Activated naive CD8-positive, alpha-beta T cell treated with anti-CD3 and anti-CD28 coated beads, Interleukin-2, amount 10 ng/mL, durations not matched to agents 7 days and 5 days (primary cell): ENCODE data around the gene SLC35E4. TPM values are rescaled to one million over a fixed set of nuclear protein-coding genes. Genes with fewer than 3 reads are reported as not detected.
"Not testable (repeated sequence)": the region's sequence is repeated elsewhere in the genome, so short reads cannot be mapped to it uniquely, and the experiment has no call there.

Experiments
- ATAC-seq: fragments of 150-1000 bp; cut with Tn5 transposase; one replicate; pipeline ENCODE4 v1.10.0; 2021; ENCODE audit warnings: low read depth, moderate library complexity
- POLR2A ChIA-PET: fragments of 350-600 bp; sonication (Branson Sonifier 250); formaldehyde crosslinking; loops from one replicate; lab custom pipeline; 2021; ENCODE audit warnings: antibody characterized with exemption; lab: Charles Lee
- DNase-seq: peaks from one replicate; pipeline ENCODE4 v3.0.0; 2021
- H3K27ac Mint-ChIP-seq: one replicate; pipeline ENCODE4 v1.8.0; 2022; ENCODE audit warnings: mild to moderate bottlenecking, mixed read lengths
- H3K27me3 Mint-ChIP-seq: one replicate; pipeline ENCODE4 v1.8.0; 2022; ENCODE audit warnings: mild to moderate bottlenecking, moderate library complexity, mixed read lengths
- H3K36me3 Mint-ChIP-seq: one replicate; pipeline ENCODE4 v1.8.0; 2021; ENCODE audit warnings: mild to moderate bottlenecking, mixed read lengths
- H3K4me1 Mint-ChIP-seq: one replicate; pipeline ENCODE4 v1.8.0; 2021; ENCODE audit warnings: mixed read lengths
- H3K4me3 Mint-ChIP-seq: one replicate; pipeline ENCODE4 v1.8.0; 2022; ENCODE audit warnings: mild to moderate bottlenecking, moderate library complexity, mixed read lengths
- H3K9me3 Mint-ChIP-seq: one replicate; pipeline ENCODE4 v1.8.0; 2021; ENCODE audit warnings: mixed read lengths
- total RNA-seq, 2 experiments: library from RNA; stranded (reverse); gene quantifications; one replicate each; pipeline ENCODE4 v1.2.3, GENCODE V29; 2021

The SLC35E4 gene
- total RNA-seq, 2 experiments from 2014 or later = 1.5 to 2.4 TPM

DNA sequence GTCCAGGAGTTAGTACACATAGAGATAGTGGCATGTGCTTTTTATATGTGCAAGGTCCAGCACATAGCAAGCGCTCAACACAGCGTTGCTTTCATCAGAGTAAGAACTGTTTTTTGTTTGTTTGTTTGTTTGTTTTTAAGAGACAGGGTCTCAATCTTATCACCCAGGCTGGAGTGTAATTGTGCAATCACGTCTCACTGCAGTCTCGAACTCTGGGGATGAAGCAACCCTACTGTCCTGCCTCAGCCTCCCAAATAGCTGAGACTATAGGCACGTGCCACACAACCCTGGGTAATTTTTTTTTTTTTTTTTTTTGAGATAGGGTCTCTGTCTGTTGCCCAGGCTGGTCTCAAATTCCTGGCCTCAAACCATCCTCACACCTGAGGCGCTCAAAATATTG is 17.8 kb upstream of the SLC35E4 start:
- POLR2A ChIA-PET = no interaction called here
- H3K4me3 Mint-ChIP-seq = no peak overlapping the region
- H3K9me3 Mint-ChIP-seq = no peaks in the 10 kb centered on the region
- peaks cover 4% of the 10 kb centered on the region for H3K27me3 Mint-ChIP-seq
- DNase-seq = no peak
- no peaks in the 10 kb centered on the region for H3K36me3 Mint-ChIP-seq
- no peak for ATAC-seq
- H3K27ac Mint-ChIP-seq = no peak overlapping the region
- H3K4me1 Mint-ChIP-seq = no peaks in the 10 kb centered on the region

DNA sequence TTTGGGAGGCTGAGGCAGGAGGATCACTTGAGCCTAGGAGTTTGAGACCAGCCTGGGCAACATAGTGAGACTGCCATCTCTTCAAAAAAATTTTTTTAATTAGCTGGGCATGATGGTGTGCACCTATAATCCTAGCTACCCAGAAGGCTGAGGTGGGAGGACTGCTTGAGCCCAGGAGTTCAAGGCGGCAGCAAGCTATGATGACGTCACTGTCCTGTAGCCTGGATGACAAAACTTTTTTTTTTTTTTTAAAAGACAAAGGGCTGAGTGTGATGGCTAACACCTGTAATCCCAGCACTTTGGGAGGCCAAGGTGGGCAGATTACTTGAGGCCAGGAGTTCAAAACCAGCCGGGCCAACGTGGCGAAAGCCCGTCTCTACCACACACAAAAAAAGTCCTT is 15.7 kb upstream of the SLC35E4 start:
- H3K4me3 Mint-ChIP-seq, ATAC-seq, H3K4me1 Mint-ChIP-seq, H3K27me3 Mint-ChIP-seq, H3K36me3 Mint-ChIP-seq, H3K9me3 Mint-ChIP-seq, DNase-seq, H3K27ac Mint-ChIP-seq, POLR2A ChIA-PET: not testable (repeated sequence)

DNA sequence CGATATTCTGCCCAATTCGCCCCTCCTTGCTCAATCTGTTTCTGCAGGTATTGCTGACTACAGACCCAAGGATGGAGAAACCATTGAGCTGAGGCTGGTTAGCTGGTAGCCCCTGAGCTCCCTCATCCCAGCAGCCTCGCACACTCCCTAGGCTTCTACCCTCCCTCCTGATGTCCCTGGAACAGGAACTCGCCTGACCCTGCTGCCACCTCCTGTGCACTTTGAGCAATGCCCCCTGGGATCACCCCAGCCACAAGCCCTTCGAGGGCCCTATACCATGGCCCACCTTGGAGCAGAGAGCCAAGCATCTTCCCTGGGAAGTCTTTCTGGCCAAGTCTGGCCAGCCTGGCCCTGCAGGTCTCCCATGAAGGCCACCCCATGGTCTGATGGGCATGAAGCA is 9.2 kb upstream of the SLC35E4 start:
- ATAC-seq (no peak), DNase-seq (no peak)
- H3K36me3 Mint-ChIP-seq = no peaks in the 10 kb centered on the region
- no peaks in the 10 kb centered on the region for H3K27me3 Mint-ChIP-seq
- H3K4me1 Mint-ChIP-seq = no peaks in the 10 kb centered on the region
- H3K27ac Mint-ChIP-seq = no peak overlapping the region
- H3K9me3 Mint-ChIP-seq = no peaks in the 10 kb centered on the region
- POLR2A ChIA-PET = no interaction called here
- no peak overlapping the region for H3K4me3 Mint-ChIP-seq

DNA sequence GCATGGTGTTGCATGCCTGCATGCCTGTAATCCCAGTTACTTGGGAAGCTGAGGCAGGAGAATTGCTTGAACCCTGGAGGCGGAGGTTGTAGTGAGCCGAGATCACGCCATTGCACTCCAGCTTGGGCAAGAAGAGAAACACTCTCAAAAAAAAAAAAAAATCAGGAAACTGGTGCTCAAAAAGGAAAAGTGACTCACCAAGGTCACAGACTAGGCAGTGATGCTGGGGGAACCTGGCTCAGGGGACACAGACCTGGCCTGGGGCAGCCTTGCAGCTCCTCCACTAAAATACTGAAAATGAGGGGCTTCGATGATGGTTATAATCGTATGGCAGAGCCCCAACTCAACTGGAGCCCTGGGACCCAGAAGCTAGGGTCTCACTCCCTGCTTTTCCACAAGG is 8.1 kb upstream of the SLC35E4 start:
- POLR2A ChIA-PET = no interaction called here
- DNase-seq (no peak), ATAC-seq (no peak)
- Mint-ChIP-seq H3K36me3 (no peaks in the 10 kb centered on the region), H3K27ac (no peak overlapping the region), H3K4me1 (no peaks in the 10 kb centered on the region), H3K4me3 (no peak overlapping the region), H3K9me3 (no peaks in the 10 kb centered on the region), H3K27me3 (no peaks in the 10 kb centered on the region)

DNA sequence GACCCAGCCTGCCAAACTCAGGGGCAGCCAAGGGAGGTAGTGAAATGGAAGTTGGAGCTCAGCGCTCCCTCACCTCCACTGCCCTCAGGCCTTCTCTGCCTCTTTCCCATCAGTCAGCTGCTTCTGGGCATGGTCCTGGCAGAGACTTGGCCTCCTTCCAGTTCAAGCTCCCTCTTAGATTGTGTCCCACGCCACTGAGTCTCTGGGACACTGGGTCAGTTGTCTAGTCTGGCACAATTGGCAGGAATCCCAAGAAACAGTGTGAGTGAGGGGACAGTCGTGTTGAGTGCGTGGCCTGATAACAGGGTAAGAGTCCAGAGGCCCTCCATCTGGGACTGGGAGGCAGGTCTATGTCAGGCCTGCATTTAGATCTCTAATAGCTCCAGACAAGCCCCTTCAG is 7.1 kb upstream of the SLC35E4 start:
- Mint-ChIP-seq H3K4me3 (no peak overlapping the region), H3K36me3 (no peaks in the 10 kb centered on the region), H3K9me3 (no peaks in the 10 kb centered on the region), H3K27me3 (no peaks in the 10 kb centered on the region), H3K4me1 (no peaks in the 10 kb centered on the region), H3K27ac (no peak overlapping the region)
- DNase-seq (no peak), ATAC-seq (no peak)
- POLR2A ChIA-PET = no interaction called here

DNA sequence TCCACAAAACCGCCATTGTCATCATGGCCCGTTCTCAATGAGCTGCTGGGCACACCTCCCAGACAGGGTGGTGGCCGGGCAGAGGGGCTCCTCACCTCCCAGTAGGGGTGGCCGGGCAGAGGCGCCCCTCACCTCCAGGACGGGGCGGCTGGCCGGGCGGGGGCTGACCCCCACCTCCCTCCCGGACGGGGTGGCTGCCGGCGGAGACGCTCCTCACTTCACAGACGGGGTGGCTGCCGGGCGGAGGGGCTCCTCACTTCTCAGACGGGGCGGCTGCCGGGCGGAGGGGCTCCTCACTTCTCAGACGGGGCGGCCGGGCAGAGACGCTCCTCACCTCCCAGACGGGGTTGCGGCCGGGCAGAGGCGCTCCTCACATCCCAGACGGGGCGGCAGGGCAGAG is 4.1 kb upstream of the SLC35E4 start:
- H3K27ac Mint-ChIP-seq, POLR2A ChIA-PET, H3K27me3 Mint-ChIP-seq, H3K9me3 Mint-ChIP-seq, H3K4me3 Mint-ChIP-seq, DNase-seq, H3K36me3 Mint-ChIP-seq, ATAC-seq: not testable (repeated sequence)
- H3K4me1 Mint-ChIP-seq = peaks cover 10% of the 10 kb centered on the region

DNA sequence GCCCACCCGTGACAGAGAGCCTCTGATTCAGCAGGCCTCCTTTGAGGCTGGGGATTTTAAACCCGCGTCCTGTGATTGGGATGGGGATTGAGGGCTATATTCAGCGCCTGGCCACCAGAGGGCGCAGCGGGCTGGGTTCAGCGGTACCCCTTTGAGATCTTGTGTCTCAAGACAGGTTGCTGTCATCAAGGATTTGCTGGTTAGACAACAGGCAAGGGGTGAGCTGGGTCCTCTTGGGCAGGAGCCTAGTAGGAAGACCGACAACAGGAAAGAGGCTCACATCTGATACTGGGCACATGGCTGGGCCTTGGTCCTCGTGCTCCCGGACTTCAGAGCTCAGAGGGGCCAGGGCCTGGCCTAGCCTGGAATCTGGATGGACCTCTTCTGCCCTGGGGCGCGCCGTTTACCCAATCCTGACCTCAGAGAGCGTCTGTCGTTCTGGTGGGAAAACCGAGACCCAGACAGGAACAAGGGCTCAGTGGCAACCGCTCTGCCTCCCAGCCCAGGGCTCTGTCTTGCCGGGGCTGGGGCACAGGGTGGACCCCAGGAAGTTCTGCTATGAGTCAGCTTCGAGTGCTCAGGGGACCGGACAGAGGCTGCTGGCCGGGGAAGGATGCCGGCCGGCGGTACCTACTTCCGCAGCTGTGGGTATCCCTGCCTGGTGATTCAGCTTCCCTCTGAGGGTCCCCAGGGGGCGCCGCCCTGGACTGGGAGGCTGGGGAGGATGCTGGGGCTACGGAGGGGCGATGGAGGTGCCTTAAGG is 929 bp upstream of the SLC35E4 start:
- Mint-ChIP-seq H3K4me1 (peaks cover 13% of the 10 kb centered on the region), H3K4me3 (peak overlapping the region; percentile 80), H3K27ac (peak overlapping the region; percentile 87), H3K9me3 (no peaks in the 10 kb centered on the region), H3K36me3 (peaks cover 6% of the 10 kb centered on the region), H3K27me3 (no peaks in the 10 kb centered on the region)
- ATAC-seq = peak; percentile 64
- POLR2A ChIA-PET = interaction anchor here (0.7 to 2.5 kb wide), 11 partner anchors 15 to 897 kb away, joined by 3 to 14 read pairs (median 5); partner anchors contain the start of genes DUSP18, MORC2 and TCN2
- DNase-seq = peak; percentile 90

DNA sequence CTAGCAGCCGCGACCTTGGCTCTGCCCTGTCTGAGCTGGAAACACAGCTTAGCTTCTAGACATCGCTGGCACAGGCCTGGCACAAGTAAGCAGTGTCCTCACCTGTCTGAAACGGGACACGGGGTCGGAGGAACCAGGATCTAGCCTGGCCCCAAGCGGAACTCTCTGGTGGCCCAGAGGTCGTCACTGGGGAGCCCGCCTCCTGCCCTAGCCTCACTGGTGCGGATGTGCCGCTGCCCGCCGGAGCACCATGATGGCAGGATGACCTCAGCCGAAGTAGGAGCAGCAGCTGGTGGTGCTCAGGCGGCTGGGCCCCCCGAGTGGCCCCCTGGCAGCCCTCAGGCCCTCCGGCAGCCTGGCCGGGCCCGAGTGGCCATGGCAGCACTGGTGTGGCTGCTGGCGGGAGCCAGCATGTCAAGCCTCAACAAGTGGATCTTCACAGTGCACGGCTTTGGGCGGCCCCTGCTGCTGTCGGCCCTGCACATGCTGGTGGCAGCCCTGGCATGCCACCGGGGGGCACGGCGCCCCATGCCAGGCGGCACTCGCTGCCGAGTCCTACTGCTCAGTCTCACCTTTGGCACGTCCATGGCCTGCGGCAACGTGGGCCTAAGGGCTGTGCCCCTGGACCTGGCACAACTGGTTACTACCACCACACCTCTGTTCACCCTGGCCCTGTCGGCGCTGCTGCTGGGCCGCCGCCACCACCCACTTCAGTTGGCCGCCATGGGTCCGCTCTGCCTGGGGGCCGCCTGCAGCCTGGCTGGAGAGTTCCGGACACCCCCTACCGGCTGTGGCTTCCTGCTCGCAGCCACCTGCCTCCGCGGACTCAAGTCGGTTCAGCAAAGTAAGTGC is 871 bp downstream of the SLC35E4 start:
- ATAC-seq (no peak), DNase-seq (peak; percentile 47)
- Mint-ChIP-seq H3K4me3 (peak overlapping the region; percentile 82), H3K27ac (peak overlapping the region; percentile 46), H3K27me3 (no peaks in the 10 kb centered on the region), H3K9me3 (no peaks in the 10 kb centered on the region), H3K4me1 (peaks cover 13% of the 10 kb centered on the region), H3K36me3 (peaks cover 7% of the 10 kb centered on the region)
- POLR2A ChIA-PET = interaction anchor here (0.5 to 2.5 kb wide), 7 partner anchors 13 to 449 kb away, joined by 3 to 14 read pairs (median 8); partner anchors contain the start of genes DUSP18 and TCN2

DNA sequence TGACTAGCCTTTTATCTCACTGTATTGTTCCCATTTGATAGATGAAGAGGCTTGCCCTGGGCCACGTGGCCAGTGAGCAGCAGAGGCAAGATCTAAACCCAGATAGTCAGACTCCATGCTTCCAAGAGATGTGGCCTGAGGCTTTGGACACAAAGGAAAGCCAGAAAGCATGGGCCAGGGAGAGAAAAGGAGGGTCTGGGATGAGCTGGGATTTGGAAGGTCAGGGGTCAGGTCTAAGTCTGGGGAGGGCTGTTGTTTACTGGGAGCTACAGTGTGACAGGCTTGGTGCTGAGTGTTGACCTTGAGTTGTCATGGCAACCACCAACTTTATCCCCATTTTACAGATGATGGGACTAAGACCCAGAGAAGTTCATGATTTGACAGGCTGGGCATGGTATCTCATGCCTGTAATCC is 2.1 kb downstream of the SLC35E4 start:
- ATAC-seq (no peak), DNase-seq (no peak)
- Mint-ChIP-seq H3K27me3 (no peaks in the 10 kb centered on the region), H3K4me3 (peak overlapping the region; percentile 22), H3K4me1 (peaks cover 13% of the 10 kb centered on the region), H3K9me3 (no peaks in the 10 kb centered on the region), H3K27ac (peak overlapping the region; percentile 28), H3K36me3 (peaks cover 7% of the 10 kb centered on the region)
- POLR2A ChIA-PET = interaction anchor here (0.6 kb wide), 1 partner anchor 56 kb away, joined by 3 read pairs; no protein-coding TSS in a partner anchor

DNA sequence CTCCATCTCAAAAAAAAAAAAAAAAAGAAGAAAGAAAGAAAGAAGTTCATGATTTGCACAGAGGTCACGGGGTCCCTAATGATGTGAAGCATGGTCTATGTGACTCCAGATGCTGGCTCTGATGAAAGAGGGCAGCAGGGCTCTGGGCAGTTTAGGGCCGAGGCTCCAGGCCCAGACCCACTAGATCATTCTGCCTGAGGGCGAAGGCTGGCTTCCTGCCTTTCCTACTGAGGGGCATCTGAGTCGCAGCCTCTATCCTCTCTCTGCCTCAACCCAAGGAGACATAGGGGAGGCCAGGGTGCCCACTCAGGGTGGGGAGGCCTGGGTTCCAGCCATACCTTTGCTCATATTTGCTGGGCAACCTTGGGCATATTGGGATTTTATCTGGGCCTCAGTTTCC is 4.8 kb downstream of the SLC35E4 start:
- ATAC-seq (no peak), DNase-seq (no peak)
- Mint-ChIP-seq H3K9me3 (no peaks in the 10 kb centered on the region), H3K4me3 (no peak overlapping the region), H3K27me3 (no peaks in the 10 kb centered on the region), H3K36me3 (peaks cover 7% of the 10 kb centered on the region), H3K4me1 (peaks cover 6% of the 10 kb centered on the region), H3K27ac (no peak overlapping the region)
- POLR2A ChIA-PET = no interaction called here

DNA sequence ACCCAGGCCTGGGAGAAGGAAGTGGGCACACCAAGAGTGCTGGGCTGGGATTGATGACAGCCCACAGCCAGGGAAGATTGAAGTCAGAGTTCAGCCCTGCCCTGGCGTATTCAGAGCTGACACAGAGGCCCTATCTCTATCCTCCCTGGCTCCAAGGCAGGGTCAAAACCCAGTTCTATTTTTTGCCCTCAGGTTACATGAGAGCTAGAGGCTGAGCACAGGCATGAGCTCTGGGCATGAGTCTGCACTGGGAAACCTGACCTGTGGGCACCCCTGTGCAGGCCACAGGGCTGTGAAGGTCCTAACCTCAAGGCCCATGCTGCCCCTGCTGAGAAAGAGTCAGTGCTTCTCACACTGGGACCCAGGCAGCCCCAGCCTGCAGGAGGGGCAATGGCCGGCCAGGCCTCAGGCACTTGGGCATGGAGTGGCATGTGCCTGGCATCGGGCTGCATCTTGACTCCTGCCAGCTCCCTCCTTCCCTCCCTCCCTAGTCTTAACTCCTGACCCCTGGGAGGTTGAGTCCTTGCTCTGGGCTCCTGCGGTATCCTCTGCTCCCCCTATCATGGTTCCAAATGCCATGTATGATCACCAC is 5.4 kb downstream of the SLC35E4 start:
- ATAC-seq (no peak), DNase-seq (no peak)
- H3K27me3 Mint-ChIP-seq = no peaks in the 10 kb centered on the region
- POLR2A ChIA-PET = no interaction called here
- peaks cover 7% of the 10 kb centered on the region for H3K36me3 Mint-ChIP-seq
- no peaks in the 10 kb centered on the region for H3K9me3 Mint-ChIP-seq
- no peak overlapping the region for H3K27ac Mint-ChIP-seq
- H3K4me3 Mint-ChIP-seq = no peak overlapping the region
- H3K4me1 Mint-ChIP-seq = peaks cover 6% of the 10 kb centered on the region

DNA sequence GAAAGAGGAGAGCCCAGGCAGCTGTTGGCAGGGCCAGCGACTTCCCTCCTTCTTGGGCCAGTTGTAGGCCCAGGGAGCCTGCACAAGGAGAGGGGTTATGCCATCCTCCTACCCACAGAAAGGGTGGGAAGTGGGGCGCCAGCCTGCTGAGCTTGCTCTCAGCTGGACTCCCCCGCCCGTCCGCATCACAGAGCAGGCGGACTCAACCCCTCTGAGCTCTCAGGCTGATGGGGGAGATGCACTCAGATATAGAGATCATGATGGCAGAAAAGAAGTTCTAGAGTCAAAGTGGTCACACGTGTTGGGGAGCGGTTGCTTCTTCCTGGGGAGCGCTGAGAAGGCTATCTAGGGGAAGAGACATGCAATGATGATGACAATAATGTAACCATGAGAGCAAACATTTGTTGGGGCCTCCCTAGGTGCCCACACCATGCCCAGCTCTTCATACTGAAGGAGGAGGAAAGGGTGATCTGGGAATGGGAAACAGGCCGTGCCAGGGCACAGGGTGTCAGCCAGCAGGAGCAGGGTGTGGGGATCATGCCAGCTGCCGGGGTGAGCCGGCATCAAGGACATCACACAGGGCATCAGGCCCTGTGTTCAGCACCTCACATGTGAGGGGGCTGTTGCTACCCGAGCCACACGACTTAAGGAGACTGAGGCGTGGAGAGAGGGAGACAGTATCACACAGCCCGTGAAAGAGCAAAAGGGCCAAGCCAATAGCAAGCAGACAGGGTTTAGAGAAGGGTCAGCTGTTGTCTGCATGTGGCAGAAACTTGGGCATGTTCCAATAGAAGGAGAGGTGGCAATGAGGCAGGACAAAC is 7.7 kb downstream of the SLC35E4 start:
- Mint-ChIP-seq H3K9me3 (no peaks in the 10 kb centered on the region), H3K36me3 (peaks cover 7% of the 10 kb centered on the region), H3K27ac (no peak overlapping the region), H3K4me1 (no peaks in the 10 kb centered on the region), H3K4me3 (no peak overlapping the region), H3K27me3 (no peaks in the 10 kb centered on the region)
- no peak for ATAC-seq
- no peak for DNase-seq
- POLR2A ChIA-PET = no interaction called here
